Measurements from ENCODE around the gene KIAA0586. TPM values are rescaled to one million over a fixed set of nuclear protein-coding genes. Genes with fewer than 3 reads are reported as not detected.

The KIAA0586 gene
- total RNA-seq, 1 experiment from 2014 or later = 49.8 TPM

GRCh38 chr14:58597041-58597440 is 169.5 kb downstream of the KIAA0586 start:
- no peak for DNase-seq (ENCODE audit: low read depth)

- DNase-seq (ENCODE audit: low read depth) = no peak
Observed at GRCh38 chr14:58598028-58598803, 170.7 kb downstream of the KIAA0586 start.

GRCh38 chr14:58598804-58599525 is 171.4 kb downstream of the KIAA0586 start:
- no peak for DNase-seq (ENCODE audit: low read depth)

GRCh38 chr14:58599707-58600106 is 172.2 kb downstream of the KIAA0586 start:
- DNase-seq (ENCODE audit: low read depth) = no peak

Other genes with a start within 250 kb of the KIAA0586 start
- 71.3 and 79.3 TPM in 2 replicates for gene ACTR10, start 227.6 kb upstream of the KIAA0586 start, total RNA-seq (2014; rRNA removed; shearing (Covaris generic))
- 370 and 371 TPM in 2 replicates for gene PSMA3, start 182.9 kb upstream of the KIAA0586 start, total RNA-seq (2014; rRNA removed; shearing (Covaris generic))
- gene ARID4A, start 129.2 kb upstream of the KIAA0586 start, total RNA-seq (2014; rRNA removed; shearing (Covaris generic)) = 4.1 and 4.3 TPM in 2 replicates
- not detected in 2 replicates for gene TOMM20L, start 31.8 kb upstream of the KIAA0586 start, total RNA-seq (2014; rRNA removed; shearing (Covaris generic))
- gene TIMM9, start 188 bp upstream of the KIAA0586 start, total RNA-seq (2014; rRNA removed; shearing (Covaris generic)) = 37.1 and 62.6 TPM in 2 replicates
- gene DACT1, start 210.2 kb downstream of the KIAA0586 start, total RNA-seq (2014; rRNA removed; shearing (Covaris generic)) = 18.3 and 19.8 TPM in 2 replicates